Measurements from ENCODE around the gene PDK4.

Gene PDK4

GRCh38 chr7:95536656-95537311 is 59.5 kb downstream of the PDK4 start:
- Mint-ChIP-seq H3K9me3 (no peaks in the 10 kb centered on the region), H3K36me3 (no peaks in the 10 kb centered on the region), H3K4me3 (no peak overlapping the region), H3K4me1 (no peaks in the 10 kb centered on the region), H3K27ac (no peak overlapping the region)
- ATAC-seq (no peak), DNase-seq (ENCODE audit: low spot score in 2 of 2) (no peak)

- H3K9me3 Mint-ChIP-seq = no peaks in the 10 kb centered on the region
- DNase-seq (ENCODE audit: low spot score in 2 of 2) (no peak), ATAC-seq (no peak)
- H3K36me3 Mint-ChIP-seq = no peaks in the 10 kb centered on the region
- no peak overlapping the region for H3K4me3 Mint-ChIP-seq
- no peaks in the 10 kb centered on the region for H3K4me1 Mint-ChIP-seq
- no peak overlapping the region for H3K27ac Mint-ChIP-seq
These were observed 60.7 kb downstream of the PDK4 start for GRCh38 chr7:95535662-95536061.

- H3K36me3 Mint-ChIP-seq = no peaks in the 10 kb centered on the region
- H3K4me3 Mint-ChIP-seq = no peak overlapping the region
- no peaks in the 10 kb centered on the region for H3K9me3 Mint-ChIP-seq
- DNase-seq (ENCODE audit: low spot score in 2 of 2) = no peak
- no peak overlapping the region for H3K27ac Mint-ChIP-seq
- H3K4me1 Mint-ChIP-seq = no peaks in the 10 kb centered on the region
- ATAC-seq = no peak
These were observed 61.5 kb downstream of the PDK4 start for GRCh38 chr7:95534796-95535195.

Measured in stimulated activated effector memory CD8-positive, alpha-beta T cell treated with anti-CD3 and anti-CD28 coated beads, Interleukin-12 subunit alpha, Interleukin-12 subunit beta, amount 100 ng/mL, for 72 hours (primary cell).